Heart right ventricle (tissue), 16 donors: ENCODE data around the gene ATG9B. TPM values are rescaled to one million over a fixed set of nuclear protein-coding genes. Genes with fewer than 3 reads are reported as not detected.

Experiments
- ATAC-seq, 8 donors: fragments of 200-7000 bp; cut with Tn5 transposase; one replicate each; pipeline ENCODE4 v1.9.1; 2020; ENCODE audit warnings: mild to moderate bottlenecking in 8 of 8, moderate library complexity in 8 of 8, moderate number of reproducible peaks in 1 of 8
- DNase-seq, 2 donors: peaks; one replicate each; pipeline ENCODE4 v3.0.0-alpha.2; 2020
- H3K27ac ChIP-seq, 10 donors: fragments of 200-600 bp; sonication (generic) in 2 of 10; one replicate each; pipeline versions ENCODE4 v1.5.0 to v1.8.0; 2020 to 2022; ENCODE audit warnings: mild to moderate bottlenecking in 3 of 10
- H3K27me3 ChIP-seq, 7 donors: fragments of 200-600 bp; one replicate each; pipeline ENCODE4 v1.8.0; 2021 to 2022; ENCODE audit warnings: mild to moderate bottlenecking in 2 of 7
- H3K36me3 ChIP-seq, 9 donors: fragments of 200-600 bp; sonication (generic) in 1 of 9; one replicate each; pipeline versions ENCODE4 v1.5.0 to v1.8.0; 2020 to 2022; ENCODE audit warnings: mild to moderate bottlenecking in 2 of 9
- H3K4me1 ChIP-seq, 9 donors: fragments of 200-600 bp; sonication (generic) in 1 of 9; one replicate each; pipeline versions ENCODE4 v1.5.0 to v1.8.0; 2020 to 2022; ENCODE audit warnings: mild to moderate bottlenecking in 4 of 9
- H3K4me3 ChIP-seq, 10 donors: fragments of 200-600 bp; sonication (generic) in 2 of 10; one replicate each; pipeline versions ENCODE4 v1.5.0 to v1.8.0; 2020 to 2022; ENCODE audit warnings: mild to moderate bottlenecking in 7 of 10, moderate library complexity in 2 of 10
- H3K9me3 ChIP-seq, 11 donors: fragments of 200-600 bp in 10 of 11; sonication (generic) in 2 of 11; one replicate each; pipeline versions ENCODE4 v1.5.0 to v1.8.0; 2013 to 2022; ENCODE audit warnings: mild to moderate bottlenecking in 2 of 11, control low read depth in 1 of 11, moderate library complexity in 1 of 11
- CTCF ChIP-seq, 9 donors: fragments of 200-600 bp; sonication (generic) in 2 of 9; IDR thresholded peaks; one replicate each; pipeline versions ENCODE4 v1.5.0 to v1.8.0; 2021 to 2022; ENCODE audit warnings: antibody characterized with exemption in 9 of 9, mild to moderate bottlenecking in 5 of 9, moderate library complexity in 1 of 9
- WGBS, 2 donors: extraction: QIAGEN DNeasy Blood & Tissue Kit; methylation state at CpG; one replicate each; pipeline ENCODE4 v1.1.7; 2013; ENCODE audit warnings: inconsistent platforms in 1 of 2; 5-methylcytosine and 5-hydroxymethylcytosine counted together
- intact Hi-C, 10 donors: fragments of 100-400 bp; cut with DNase I; formaldehyde crosslinking; loops; one replicate each; pipeline versions ENCODE4 v1.11.1 to v1.14.2; 2022
- polyA plus RNA-seq, 2 donors: library from polyadenylated mRNA; stranded (reverse); fragments of 200-250 nt; gene quantifications; one replicate each; pipeline ENCODE4 v1.2.3, GENCODE V29; 2013
- total RNA-seq, 10 donors: library from RNA; stranded (reverse); fragmentation: NEBNext Ultra II Directional in 3 of 10; extraction: Animal tissue kit (Norgen Biotek cat#: 25700) in 3 of 10; gene quantifications; one replicate each; pipeline versions ENCODE4 v1.2.1 to v1.2.4, GENCODE V29; 2021 to 2023
- donor health status: Arrhythmogenic right ventricular cardiomyopathy.
- donor health status: ischemic (EF 13 %, LVEDD 7.1; RV severe dilation, severe dysfunction).
- donor health status: healthy with polysubstance abuse.
- donor health status: DM: no; HTN: yes; CAD: no.
- donor health status: DM: no; HTN: no; CAD: no.
- donor health status: ischemic (EF 25% LVEDD 6.9; RV normal size, moderate dysfunction).
- donor health status: ischemic (EF 25% LVEDD 5.7; RV mildly dilated, moderate dysfunction).
- donor health status: healthy.
- donor health status: DM: yes; HTN: yes; CAD: no.
- donor health status: Ischemic cardiomyopathy.
- donor health status: ischemic (EF 35%, LVEDD 5.7; RV mildly dilated, moderate dysfunction).
- donor health status: nonischemic (EF 11% LVEDD 7.7; RV severe dilation, severe dysfunction).
- donor health status: DM: yes; HTN: yes; CAD: no.
- donor health status: PGD.
- donor health status: ischemic (EF 29% LVEDD 5.4; RV normal size, mild dysfunction).
- donor health status: nonischemic (EF 23%, LVEDD 6.1; RV moderate dilation, normal function).

Gene ATG9B
- total and polyA plus RNA-seq, 12 donors = 0.09 to 0.59 (median 0.39) TPM; not detected in 7

- H3K27ac ChIP-seq = peak overlapping the region in 8 of 10 donors; percentile 20 to 97 (median 86)
- H3K27me3 ChIP-seq = peaks cover 8 to 67% (median 48%) of the 10 kb centered on the region in 7 donors
- peaks cover 30 to 85% (median 59%) of the 10 kb centered on the region in 9 donors for H3K4me1 ChIP-seq
Observed at GRCh38 chr7:150973571-150974451, 50.5 kb downstream of the ATG9B start.

GRCh38 chr7:150972741-150973140, 51.6 kb downstream of the ATG9B start:
- H3K4me3 ChIP-seq = no peak overlapping the region
- TF ChIP-seq CTCF (IDR thresholded peaks at IDR 0.05) = no peak
- DNase-seq (no peak), ATAC-seq (no peak)
- peaks cover 30 to 92% (median 62%) of the 10 kb centered on the region in 9 donors for H3K4me1 ChIP-seq
- H3K27me3 ChIP-seq = peaks cover 8 to 65% (median 44%) of the 10 kb centered on the region in 7 donors
- H3K9me3 ChIP-seq = no peaks in the 10 kb centered on the region
- intact Hi-C loops = no loop called here
- WGBS, 2 donors = 38 to 60% methylated on average over 8 of the region's 8 CpGs
- H3K27ac ChIP-seq = peak overlapping the region in 9 of 10 donors; percentile 44 to 93 (median 81)
- no peaks in the 10 kb centered on the region for H3K36me3 ChIP-seq

More at GRCh38 chr7:150973571-150974451, 50.5 kb downstream of the ATG9B start:
- intact Hi-C loops = no loop called here
- DNase-seq = no peak
- ATAC-seq = no peak
- H3K9me3 ChIP-seq = no peaks in the 10 kb centered on the region
- no peaks in the 10 kb centered on the region for H3K36me3 ChIP-seq
- TF ChIP-seq CTCF (IDR thresholded peaks at IDR 0.05) = no peak
- WGBS, 2 donors = 55 to 61% methylated on average over 27 of the region's 27 CpGs
- H3K4me3 ChIP-seq = peak overlapping the region in 4 of 10 donors; percentile 17 to 53 (median 46)

GRCh38 chr7:150972023-150972468, 52.2 kb downstream of the ATG9B start:
- peak; percentile 80 to 81 for DNase-seq
- Histone ChIP-seq H3K9me3 (no peaks in the 10 kb centered on the region), H3K36me3 (no peaks in the 10 kb centered on the region), H3K4me3 (no peak overlapping the region), H3K27me3 (peaks cover 8 to 60% (median 38%) of the 10 kb centered on the region in 7 donors), H3K4me1 (peaks cover 27 to 93% (median 62%) of the 10 kb centered on the region in 9 donors), H3K27ac (peak overlapping the region; percentile 8 to 93 (median 81))
- peak; percentile 56 to 81 (median 76) for ATAC-seq
- no peak for TF ChIP-seq CTCF (IDR thresholded peaks at IDR 0.05)
- 24 to 46% methylated on average over 12 of the region's 12 CpGs for WGBS, 2 donors
- intact Hi-C loops = no loop called here

- TF ChIP-seq CTCF (IDR thresholded peaks at IDR 0.05) = no peak
- 29 to 39% methylated on average over 16 of the region's 16 CpGs for WGBS, 2 donors
- no peaks in the 10 kb centered on the region for H3K36me3 ChIP-seq
- H3K9me3 ChIP-seq = no peaks in the 10 kb centered on the region
- DNase-seq = peak; percentile 60 to 68
- intact Hi-C loops = no loop called here
- no peak overlapping the region for H3K4me3 ChIP-seq
- peaks cover 8 to 54% (median 32%) of the 10 kb centered on the region in 7 donors for H3K27me3 ChIP-seq
- H3K4me1 ChIP-seq = peaks cover 27 to 99% (median 62%) of the 10 kb centered on the region in 9 donors
- H3K27ac ChIP-seq = peak overlapping the region in 9 of 10 donors; percentile 40 to 93 (median 81)
- peak in 7 of 8 donors; percentile 15 to 56 (median 42) for ATAC-seq
Observed at GRCh38 chr7:150971242-150972022, 52.9 kb downstream of the ATG9B start.
